ENCODE results near the gene ALOX5AP. TPM values are rescaled to one million over a fixed set of nuclear protein-coding genes. Genes with fewer than 3 reads are reported as not detected.

ALOX5AP gene
- total and polyA plus RNA-seq, 2 experiments from 2014 or later: 0.49 TPM; not detected in 1

GRCh38 chr13:30702006-30702405 is 33.3 kb upstream of the ALOX5AP start:
- Histone ChIP-seq H4K20me1 (ENCODE audit: insufficient read depth) (no peaks in the 10 kb centered on the region), H3K4me1 (ENCODE audit: insufficient read depth) (peaks cover 12% of the 10 kb centered on the region), H3F3A (ENCODE audit: insufficient read depth) (0 out of 2 replicates have a peak, but pooled peaks cover 5% of the 10 kb centered on the region), H2AFZ (no peak overlapping the region), H3K4me2 (ENCODE audit: unreplicated experiment) (no peak overlapping the region), H3K27me3 (replicated peaks; ENCODE audit: insufficient read depth) (no peaks in the 10 kb centered on the region), H3K36me3 (ENCODE audit: low read depth) (no peaks in the 10 kb centered on the region), H3K9me2 (ENCODE audit: insufficient read depth) (no peaks in the 10 kb centered on the region), H3K4me3 (no peak overlapping the region), H3K79me2 (ENCODE audit: insufficient read depth) (no peaks in the 10 kb centered on the region), H3K9me3 (ENCODE audit: low read depth) (no peaks in the 10 kb centered on the region), H3K27ac (no peak overlapping the region), H3K9ac (no peak overlapping the region)
- in situ Hi-C loops (cut with MboI): no loop called here
- WGBS, 2 experiments (ENCODE audit: low coverage in 1 of 2, low lambda C conversion rate in 2 of 2, missing lambda C conversion rate in 2 of 2): 90 to 95% methylated on average over 4 of the region's 4 CpGs
- DNase-seq: no peak
- TF ChIP-seq EZH2 (IDR thresholded peaks at IDR 0.05; ENCODE audit: insufficient read depth, poor library complexity, severe bottlenecking): no peak
- TF ChIP-seq EZH2phosphoT487 (IDR thresholded peaks at IDR 0.05; ENCODE audit: insufficient read depth, low read depth): no peak

- H3K4me2 ChIP-seq (ENCODE audit: unreplicated experiment): no peak overlapping the region
- in situ Hi-C loops (cut with MboI): no loop called here
- TF ChIP-seq EZH2phosphoT487 (IDR thresholded peaks at IDR 0.05; ENCODE audit: insufficient read depth, low read depth) (no peak), EZH2 (IDR thresholded peaks at IDR 0.05; ENCODE audit: insufficient read depth, poor library complexity, severe bottlenecking) (no peak)
- no peak overlapping the region for H3K27ac ChIP-seq
- no peak overlapping the region for H3K4me3 ChIP-seq
- H3K9me3 ChIP-seq (ENCODE audit: low read depth): no peaks in the 10 kb centered on the region
- no peak overlapping the region for H3K9ac ChIP-seq
- DNase-seq: no peak
- no peak overlapping the region for H2AFZ ChIP-seq
- H3K79me2 ChIP-seq (ENCODE audit: insufficient read depth): no peaks in the 10 kb centered on the region
- H3F3A ChIP-seq (ENCODE audit: insufficient read depth): 0 out of 2 replicates have a peak, but pooled peaks cover 8% of the 10 kb centered on the region
- WGBS, 2 experiments (ENCODE audit: low coverage in 1 of 2, low lambda C conversion rate in 2 of 2, missing lambda C conversion rate in 2 of 2): 71 to 75% methylated on average over 6 of the region's 6 CpGs
- no peaks in the 10 kb centered on the region for H3K9me2 ChIP-seq (ENCODE audit: insufficient read depth)
- H3K36me3 ChIP-seq (ENCODE audit: low read depth): no peaks in the 10 kb centered on the region
- peaks cover 7% of the 10 kb centered on the region for H3K4me1 ChIP-seq (ENCODE audit: insufficient read depth)
- H3K27me3 ChIP-seq (replicated peaks; ENCODE audit: insufficient read depth): no peaks in the 10 kb centered on the region
- H4K20me1 ChIP-seq (ENCODE audit: insufficient read depth): no peaks in the 10 kb centered on the region
Observed at GRCh38 chr13:30704596-30704995, 30.7 kb upstream of the ALOX5AP start.

GRCh38 chr13:30705680-30706079 is 29.7 kb upstream of the ALOX5AP start:
- Histone ChIP-seq H2AFZ (no peak overlapping the region), H3K4me3 (no peak overlapping the region), H3K9ac (no peak overlapping the region), H3K4me2 (ENCODE audit: unreplicated experiment) (no peak overlapping the region), H3K27ac (no peak overlapping the region), H3K36me3 (ENCODE audit: low read depth) (no peaks in the 10 kb centered on the region), H3K27me3 (replicated peaks; ENCODE audit: insufficient read depth) (no peaks in the 10 kb centered on the region), H4K20me1 (ENCODE audit: insufficient read depth) (no peaks in the 10 kb centered on the region), H3F3A (ENCODE audit: insufficient read depth) (0 out of 2 replicates have a peak, but pooled peaks cover 8% of the 10 kb centered on the region), H3K9me2 (ENCODE audit: insufficient read depth) (no peaks in the 10 kb centered on the region), H3K4me1 (ENCODE audit: insufficient read depth) (peaks cover 7% of the 10 kb centered on the region), H3K9me3 (ENCODE audit: low read depth) (no peaks in the 10 kb centered on the region), H3K79me2 (ENCODE audit: insufficient read depth) (no peaks in the 10 kb centered on the region)
- in situ Hi-C loops (cut with MboI): no loop called here
- DNase-seq: no peak
- TF ChIP-seq EZH2 (IDR thresholded peaks at IDR 0.05; ENCODE audit: insufficient read depth, poor library complexity, severe bottlenecking) (no peak), EZH2phosphoT487 (IDR thresholded peaks at IDR 0.05; ENCODE audit: insufficient read depth, low read depth) (no peak)
- 53 to 60% methylated on average over 4 of the region's 4 CpGs for WGBS, 2 experiments (ENCODE audit: low coverage in 1 of 2, low lambda C conversion rate in 2 of 2, missing lambda C conversion rate in 2 of 2)

DNA sequence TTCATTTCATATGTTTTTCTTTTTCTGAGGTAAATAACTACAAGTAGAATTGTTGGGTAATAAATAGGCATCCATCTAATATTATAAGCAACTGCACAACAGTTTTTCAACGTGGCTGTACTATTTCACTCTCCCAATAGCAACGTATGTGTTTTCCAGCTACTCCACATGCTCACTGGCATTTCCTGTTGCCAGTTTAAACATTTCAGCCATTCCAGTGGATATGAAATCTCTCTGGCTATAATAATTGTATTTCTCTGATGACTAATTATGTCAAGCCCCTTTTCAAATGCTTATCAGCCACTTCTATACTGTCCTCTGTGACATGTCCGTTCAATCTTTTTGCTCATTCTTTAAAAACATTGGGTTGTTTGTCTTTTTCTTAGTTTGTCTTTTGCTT is 26.8 kb upstream of the ALOX5AP start:
- peak; percentile 33 for DNase-seq
- Histone ChIP-seq H3K79me2 (ENCODE audit: insufficient read depth) (no peaks in the 10 kb centered on the region), H2AFZ (no peak overlapping the region), H3K9me3 (ENCODE audit: low read depth) (no peaks in the 10 kb centered on the region), H3K27ac (no peak overlapping the region), H3K4me2 (ENCODE audit: unreplicated experiment) (peak overlapping the region; percentile 16), H3K9ac (no peak overlapping the region), H3F3A (ENCODE audit: insufficient read depth) (peaks cover 19% of the 10 kb centered on the region; the same call in 1 of the 2 replicates), H3K36me3 (ENCODE audit: low read depth) (no peaks in the 10 kb centered on the region), H3K4me3 (no peak overlapping the region), H3K9me2 (ENCODE audit: insufficient read depth) (no peaks in the 10 kb centered on the region), H3K27me3 (replicated peaks; ENCODE audit: insufficient read depth) (no peaks in the 10 kb centered on the region), H4K20me1 (ENCODE audit: insufficient read depth) (no peaks in the 10 kb centered on the region), H3K4me1 (ENCODE audit: insufficient read depth) (peaks cover 19% of the 10 kb centered on the region)
- in situ Hi-C loops (cut with MboI): no loop called here
- 36% methylated on average over 3 of the region's 3 CpGs for WGBS, 2 experiments (ENCODE audit: low coverage in 1 of 2, low lambda C conversion rate in 2 of 2, missing lambda C conversion rate in 2 of 2)
- TF ChIP-seq EZH2phosphoT487 (IDR thresholded peaks at IDR 0.05; ENCODE audit: insufficient read depth, low read depth): no peak

GRCh38 chr13:30710442-30710841 is 24.9 kb upstream of the ALOX5AP start:
- H4K20me1 ChIP-seq (ENCODE audit: insufficient read depth): no peaks in the 10 kb centered on the region
- in situ Hi-C loops (cut with MboI): no loop called here
- H3K9me3 ChIP-seq (ENCODE audit: low read depth): no peaks in the 10 kb centered on the region
- no peak overlapping the region for H2AFZ ChIP-seq
- H3K4me2 ChIP-seq (ENCODE audit: unreplicated experiment): no peak overlapping the region
- no peaks in the 10 kb centered on the region for H3K9me2 ChIP-seq (ENCODE audit: insufficient read depth)
- 95 to 97% methylated on average over 3 of the region's 3 CpGs for WGBS, 2 experiments (ENCODE audit: low coverage in 1 of 2, low lambda C conversion rate in 2 of 2, missing lambda C conversion rate in 2 of 2)
- H3K4me3 ChIP-seq: no peak overlapping the region
- H3K36me3 ChIP-seq (ENCODE audit: low read depth): no peaks in the 10 kb centered on the region
- no peak overlapping the region for H3K9ac ChIP-seq
- no peak for TF ChIP-seq EZH2phosphoT487 (IDR thresholded peaks at IDR 0.05; ENCODE audit: insufficient read depth, low read depth)
- no peak for TF ChIP-seq EZH2 (IDR thresholded peaks at IDR 0.05; ENCODE audit: insufficient read depth, poor library complexity, severe bottlenecking)
- peaks cover 23% of the 10 kb centered on the region for H3K4me1 ChIP-seq (ENCODE audit: insufficient read depth)
- peaks cover 19% of the 10 kb centered on the region; the same call in 1 of the 2 replicates for H3F3A ChIP-seq (ENCODE audit: insufficient read depth)
- no peak for DNase-seq
- H3K27me3 ChIP-seq (replicated peaks; ENCODE audit: insufficient read depth): no peaks in the 10 kb centered on the region
- H3K79me2 ChIP-seq (ENCODE audit: insufficient read depth): no peaks in the 10 kb centered on the region
- H3K27ac ChIP-seq: no peak overlapping the region

Measured in GM23248 (cell line).